BLaER1 treated with 17β-estradiol and CSF1 and Interleukin-3, amounts not matched to agents 10 nM and 100 nM (cell line): Measurements from ENCODE around the gene SEC62.

Experiments
- H3K27ac ChIP-seq, 11 experiments: shearing (Covaris generic); formaldehyde crosslinking; 2 replicates each; pipeline ENCODE4 v1.8.1; 2022
- H3K27me3 ChIP-seq, 11 experiments: shearing (Covaris generic); formaldehyde crosslinking; 2 replicates each; pipeline ENCODE4 v1.8.1; 2022
- H3K36me3 ChIP-seq, 11 experiments: shearing (Covaris generic); formaldehyde crosslinking; 2 replicates each; pipeline ENCODE4 v1.8.1; 2022
- H3K4me1 ChIP-seq, 10 experiments: shearing (Covaris generic); formaldehyde crosslinking; 2 replicates each; pipeline ENCODE4 v1.8.1; 2022
- H3K4me2 ChIP-seq, 11 experiments: shearing (Covaris generic); formaldehyde crosslinking; 2 replicates each; pipeline ENCODE4 v1.8.1; 2022
- H3K4me3 ChIP-seq, 10 experiments: shearing (Covaris generic); formaldehyde crosslinking; 2 replicates each; pipeline ENCODE4 v1.8.1; 2022
- H3K9ac ChIP-seq, 11 experiments: shearing (Covaris generic); formaldehyde crosslinking; 2 replicates each; pipeline ENCODE4 v1.8.1; 2022
- H3K9me3 ChIP-seq, 11 experiments: shearing (Covaris generic); formaldehyde crosslinking; replicated peaks in 1 of 11; 2 replicates each; pipeline ENCODE4 v1.8.1; 2022
- H4K20me1 ChIP-seq, 11 experiments: shearing (Covaris generic); formaldehyde crosslinking; 2 replicates each; pipeline ENCODE4 v1.8.1; 2022
- Cebpa-rat ChIP-seq, 11 experiments: shearing (Covaris generic); IDR thresholded peaks; 2 replicates each; pipeline ENCODE4 v1.8.1; 2022

Gene SEC62

GRCh38 chr3:170038434-170039110, 72.0 kb downstream of the SEC62 start:
- TF ChIP-seq Cebpa-rat (IDR thresholded peaks at IDR 0.05), result no peak
- H3K4me1 ChIP-seq, result peaks cover 5 to 30% (median 23%) of the 10 kb centered on the region in 10 experiments
- peak overlapping the region; percentile 34 to 71 (median 66); a peak in 18 of 22 replicates for H3K9ac ChIP-seq
- H3K27ac ChIP-seq, result peak overlapping the region in 1 of 11 experiments; percentile 48; a peak in 2 of 22 replicates
- peaks cover 39 to 60% (median 51%) of the 10 kb centered on the region in 11 experiments for H3K27me3 ChIP-seq
- no peaks in the 10 kb centered on the region; a peak in 1 of 22 replicates for H4K20me1 ChIP-seq
- peak overlapping the region; percentile 60 to 81 (median 70) for H3K4me3 ChIP-seq
- peaks cover 5 to 9% (median 7%) of the 10 kb centered on the region in 11 experiments; a peak in 16 of 22 replicates for H3K9me3 ChIP-seq
- no peaks in the 10 kb centered on the region for H3K36me3 ChIP-seq
- peak overlapping the region; percentile 85 to 97 (median 94) for H3K4me2 ChIP-seq

GRCh38 chr3:170040418-170040817, 73.8 kb downstream of the SEC62 start:
- H3K9me3 ChIP-seq, result no peaks in the 10 kb centered on the region
- peaks cover 39 to 60% (median 51%) of the 10 kb centered on the region in 11 experiments for H3K27me3 ChIP-seq
- H3K9ac ChIP-seq, result no peak overlapping the region
- TF ChIP-seq Cebpa-rat (IDR thresholded peaks at IDR 0.05), result no peak
- peak overlapping the region in 1 of 11 experiments; percentile 0; a peak in 2 of 22 replicates for H3K4me2 ChIP-seq
- H3K27ac ChIP-seq, result no peak overlapping the region
- no peak overlapping the region for H3K4me3 ChIP-seq
- H3K4me1 ChIP-seq, result peaks cover 19 to 40% (median 35%) of the 10 kb centered on the region in 10 experiments
- no peaks in the 10 kb centered on the region for H3K36me3 ChIP-seq
- H4K20me1 ChIP-seq, result no peaks in the 10 kb centered on the region; a peak in 1 of 22 replicates

- Histone ChIP-seq H3K27ac (no peak overlapping the region), H3K9me3 (no peaks in the 10 kb centered on the region), H3K4me2 (peak overlapping the region in 10 of 11 experiments; percentile 54 to 88 (median 77); a peak in 17 of 22 replicates), H3K4me3 (no peak overlapping the region), H3K27me3 (peaks cover 24 to 36% (median 30%) of the 10 kb centered on the region in 11 experiments), H3K36me3 (no peaks in the 10 kb centered on the region), H3K4me1 (peaks cover 23 to 40% (median 35%) of the 10 kb centered on the region in 10 experiments), H4K20me1 (no peaks in the 10 kb centered on the region; a peak in 1 of 22 replicates), H3K9ac (no peak overlapping the region)
- no peak for TF ChIP-seq Cebpa-rat (IDR thresholded peaks at IDR 0.05)
Observed at GRCh38 chr3:170043506-170043905, 76.9 kb downstream of the SEC62 start.

GRCh38 chr3:170044271-170044670, 77.7 kb downstream of the SEC62 start:
- no peak for TF ChIP-seq Cebpa-rat (IDR thresholded peaks at IDR 0.05)
- Histone ChIP-seq H4K20me1 (no peaks in the 10 kb centered on the region), H3K27ac (peak overlapping the region in 8 of 11 experiments; percentile 22 to 59 (median 40); a peak in 10 of 22 replicates), H3K9ac (peak overlapping the region in 2 of 11 experiments; percentile 11 to 16; a peak in 1 of 22 replicates), H3K36me3 (no peaks in the 10 kb centered on the region), H3K27me3 (peaks cover 17 to 28% (median 22%) of the 10 kb centered on the region in 11 experiments), H3K4me2 (peak overlapping the region; percentile 54 to 88 (median 78)), H3K9me3 (no peaks in the 10 kb centered on the region), H3K4me3 (0 out of 20 replicates have a peak overlapping the region, but pooled peaks of 1 of the 10 experiments have one; percentile 1), H3K4me1 (peaks cover 20 to 40% (median 31%) of the 10 kb centered on the region in 10 experiments)

GRCh38 chr3:170044795-170045244, 78.2 kb downstream of the SEC62 start:
- H3K4me1 ChIP-seq, result peaks cover 20 to 45% (median 33%) of the 10 kb centered on the region in 10 experiments
- H3K9me3 ChIP-seq, result no peaks in the 10 kb centered on the region
- H3K9ac ChIP-seq, result peak overlapping the region in 2 of 11 experiments; percentile 11 to 16; a peak in 2 of 22 replicates
- TF ChIP-seq Cebpa-rat (IDR thresholded peaks at IDR 0.05), result no peak
- peak overlapping the region in 1 of 10 experiments; percentile 1; a peak in 1 of 20 replicates for H3K4me3 ChIP-seq
- H3K27ac ChIP-seq, result peak overlapping the region in 8 of 11 experiments; percentile 22 to 59 (median 40); a peak in 11 of 22 replicates
- no peaks in the 10 kb centered on the region for H4K20me1 ChIP-seq
- no peaks in the 10 kb centered on the region for H3K36me3 ChIP-seq
- H3K4me2 ChIP-seq, result peak overlapping the region; percentile 54 to 88 (median 78)
- H3K27me3 ChIP-seq, result peaks cover 11 to 23% (median 17%) of the 10 kb centered on the region in 11 experiments

- H3K27ac ChIP-seq, result no peak overlapping the region
- H3K4me3 ChIP-seq, result no peak overlapping the region
- no peaks in the 10 kb centered on the region for H3K36me3 ChIP-seq
- peaks cover 0 to 6% (median 0%) of the 10 kb centered on the region in 11 experiments; a peak in 7 of 22 replicates for H3K27me3 ChIP-seq
- H3K4me2 ChIP-seq, result peak overlapping the region in 6 of 11 experiments; percentile 65 to 88 (median 77); a peak in 7 of 22 replicates
- no peak overlapping the region for H3K9ac ChIP-seq
- peaks cover 20 to 45% (median 33%) of the 10 kb centered on the region in 10 experiments for H3K4me1 ChIP-seq
- TF ChIP-seq Cebpa-rat (IDR thresholded peaks at IDR 0.05), result no peak
- no peaks in the 10 kb centered on the region for H3K9me3 ChIP-seq
- H4K20me1 ChIP-seq, result no peaks in the 10 kb centered on the region
Observed at GRCh38 chr3:170046269-170047132, 79.9 kb downstream of the SEC62 start.

GRCh38 chr3:170047133-170047404, 80.5 kb downstream of the SEC62 start:
- Histone ChIP-seq H3K4me1 (peaks cover 20 to 45% (median 33%) of the 10 kb centered on the region in 10 experiments), H3K9ac (no peak overlapping the region), H3K4me2 (no peak overlapping the region)

More at GRCh38 chr3:170047133-170047404, 80.5 kb downstream of the SEC62 start:
- Histone ChIP-seq H4K20me1 (no peaks in the 10 kb centered on the region), H3K27ac (no peak overlapping the region), H3K27me3 (peaks cover 0 to under 1% (median 0%) of the 10 kb centered on the region in 11 experiments; a peak in 2 of 22 replicates), H3K4me3 (no peak overlapping the region), H3K9me3 (no peaks in the 10 kb centered on the region), H3K36me3 (no peaks in the 10 kb centered on the region)
- TF ChIP-seq Cebpa-rat (IDR thresholded peaks at IDR 0.05), result no peak
